Vagina (tissue), 2 donors: ENCODE measurements around the gene RBL1. TPM values are rescaled to one million over a fixed set of nuclear protein-coding genes. Genes with fewer than 3 reads are reported as not detected.
A peak's percentile ranks its signal among the peaks of the same experiment; 100 is the strongest.

Experiments used
- DNase-seq, 2 donors: peaks; one replicate each; pipeline ENCODE4 v3.0.0-alpha.2; 2017; ENCODE audit errors: extremely low spot score in 2 of 2
- H3K27ac ChIP-seq: fragments of 200-600 bp; sonication (generic); one replicate; pipeline ENCODE4 v1.5.1; 2019
- H3K27me3 ChIP-seq: fragments of 200-600 bp; sonication (generic); one replicate; pipeline ENCODE4 v1.5.1; 2019
- H3K36me3 ChIP-seq, 2 donors: fragments of 200-600 bp; sonication (generic); one replicate each; pipeline ENCODE4 v1.5.1; 2017 to 2019
- H3K4me1 ChIP-seq: fragments of 200-600 bp; sonication (generic); one replicate; pipeline ENCODE4 v1.5.1; 2019
- H3K4me3 ChIP-seq, 2 donors: fragments of 200-600 bp; sonication (generic); 1 replicate in 1 of 2; 2 replicates in 1 of 2; pipeline ENCODE4 v1.5.1; 2016 to 2019
- H3K9me3 ChIP-seq: fragments of 200-600 bp; sonication (generic); one replicate; pipeline ENCODE4 v1.5.1; 2019
- CTCF ChIP-seq, 3 experiments: fragments of 450-650 bp in 2 of 3; fragments of 200-600 bp in 1 of 3; sonication (generic) in 1 of 3; IDR thresholded peaks; one replicate each; pipeline ENCODE4 v1.5.1; 2017 to 2019; ENCODE audit warnings: antibody characterized with exemption in 3 of 3, mild to moderate bottlenecking in 2 of 3, moderate library complexity in 2 of 3
- POLR2A ChIP-seq, 2 donors: fragments of 450-650 bp; IDR thresholded peaks; one replicate each; pipeline ENCODE4 v1.6.1; 2017; ENCODE audit warnings: antibody characterized with exemption in 2 of 2, mild to moderate bottlenecking in 2 of 2, moderate library complexity in 2 of 2
- POLR2AphosphoS5 ChIP-seq, 2 donors: sonication (generic); formaldehyde crosslinking; IDR thresholded peaks; one replicate each; pipeline ENCODE4 v1.9.0; 2017; ENCODE audit warnings: antibody characterized with exemption in 2 of 2, mild to moderate bottlenecking in 2 of 2, low read depth in 1 of 2; ENCODE audit not compliant: insufficient read depth in 1 of 2
- intact Hi-C: fragments of 100-400 bp; cut with DNase I; formaldehyde crosslinking; loops from one replicate; pipeline ENCODE4 v1.15.1; 2023
- total RNA-seq: library from RNA; depleted of rRNA; stranded (reverse); fragments of >200 nt; gene quantifications from one replicate; pipeline ENCODE4 v1.2.3, GENCODE V29; 2016

RBL1 gene
- total RNA-seq, 1 donor from 2014 or later, result 15.0 TPM

- H3K4me1 ChIP-seq, result peaks cover 12% of the 10 kb centered on the region
- TF ChIP-seq CTCF (IDR thresholded peaks at IDR 0.05) (no peak), POLR2A (IDR thresholded peaks at IDR 0.05) (no peak), POLR2AphosphoS5 (IDR thresholded peaks at IDR 0.05; ENCODE audit: insufficient read depth in 1 of 2, low read depth in 1 of 2) (no peak)
- H3K4me3 ChIP-seq, result peak overlapping the region; percentile 59 to 74
- DNase-seq, result no peak
- no peaks in the 10 kb centered on the region for H3K36me3 ChIP-seq
- peak overlapping the region; percentile 70 for H3K27ac ChIP-seq
- no peaks in the 10 kb centered on the region for H3K9me3 ChIP-seq
- H3K27me3 ChIP-seq, result no peaks in the 10 kb centered on the region
- intact Hi-C loops, result no loop called here
These were observed 731 bp upstream of the RBL1 start for GRCh38 chr20:37096415-37097041.

DNA sequence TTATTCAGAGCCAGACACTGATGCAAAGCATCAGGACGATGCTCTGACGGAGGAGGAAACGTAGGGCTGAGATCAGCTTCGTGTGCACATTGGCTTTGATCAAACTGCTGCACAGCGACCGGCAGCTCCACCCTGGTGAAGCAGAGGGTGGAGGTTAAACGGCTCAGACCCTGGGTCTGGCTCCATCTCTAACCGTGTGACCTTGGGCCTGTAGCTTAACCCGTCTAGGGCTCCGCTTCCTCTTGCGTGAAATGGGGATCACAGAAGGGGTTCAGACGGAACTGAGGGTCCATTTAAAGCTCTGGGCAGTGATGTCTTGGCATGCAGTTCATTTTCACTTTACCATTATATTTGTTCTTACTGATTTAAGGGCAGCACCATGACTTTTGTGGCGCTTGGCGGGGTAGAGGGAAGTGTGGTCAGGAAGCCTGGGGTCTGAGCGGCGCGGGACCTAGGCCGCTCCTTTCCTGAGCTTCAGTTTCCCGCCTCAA, 644 bp downstream of the RBL1 start:
- Histone ChIP-seq H3K4me3 (peak overlapping the region; percentile 59 to 74), H3K36me3 (no peaks in the 10 kb centered on the region), H3K9me3 (no peaks in the 10 kb centered on the region), H3K4me1 (peaks cover 12% of the 10 kb centered on the region), H3K27me3 (no peaks in the 10 kb centered on the region), H3K27ac (peak overlapping the region; percentile 70)
- no peak for DNase-seq
- intact Hi-C loops, result no loop called here
- TF ChIP-seq POLR2AphosphoS5 (IDR thresholded peaks at IDR 0.05; ENCODE audit: insufficient read depth in 1 of 2, low read depth in 1 of 2) (no peak), CTCF (IDR thresholded peaks at IDR 0.05) (no peak), POLR2A (IDR thresholded peaks at IDR 0.05) (no peak)

DNA sequence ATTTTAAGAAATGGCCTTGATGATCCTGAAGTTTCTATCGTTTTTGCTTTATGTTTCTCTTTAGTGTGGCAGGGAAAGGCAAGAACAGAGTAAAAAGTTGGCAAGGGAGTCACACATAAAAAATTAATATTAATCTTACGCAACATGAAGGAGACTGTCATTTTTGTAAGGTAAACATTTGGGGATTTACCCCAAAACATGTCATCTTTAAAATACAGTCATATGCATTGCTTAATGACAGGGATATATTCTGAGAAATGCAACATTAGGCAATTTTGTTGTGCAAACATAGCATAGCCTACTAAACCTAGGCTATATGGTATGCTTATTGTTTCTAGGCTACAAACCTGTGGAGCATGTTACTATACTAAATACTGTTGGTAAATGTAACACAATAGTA, 5.4 kb downstream of the RBL1 start:
- Histone ChIP-seq H3K27ac (no peak overlapping the region), H3K4me3 (no peak overlapping the region), H3K27me3 (no peaks in the 10 kb centered on the region), H3K4me1 (peaks cover 12% of the 10 kb centered on the region), H3K9me3 (no peaks in the 10 kb centered on the region), H3K36me3 (no peaks in the 10 kb centered on the region)
- no peak for TF ChIP-seq CTCF (IDR thresholded peaks at IDR 0.05)
- intact Hi-C loops, result no loop called here
- no peak for DNase-seq

- intact Hi-C loops, result no loop called here
These were observed 14.0 kb downstream of the RBL1 start for GRCh38 chr20:37081717-37082289.

More at GRCh38 chr20:37081717-37082289, 14.0 kb downstream of the RBL1 start:
- no peak for TF ChIP-seq POLR2AphosphoS5 (IDR thresholded peaks at IDR 0.05; ENCODE audit: insufficient read depth in 1 of 2, low read depth in 1 of 2)
- no peak for TF ChIP-seq CTCF (IDR thresholded peaks at IDR 0.05)
- no peak for TF ChIP-seq POLR2A (IDR thresholded peaks at IDR 0.05)
- H3K4me3 ChIP-seq, result no peak overlapping the region
- H3K4me1 ChIP-seq, result no peaks in the 10 kb centered on the region
- no peak overlapping the region for H3K27ac ChIP-seq
- H3K9me3 ChIP-seq, result no peaks in the 10 kb centered on the region
- peaks cover 0 to 7% of the 10 kb centered on the region in 2 donors for H3K36me3 ChIP-seq
- H3K27me3 ChIP-seq, result no peaks in the 10 kb centered on the region
- no peak for DNase-seq
